ENCODE data around the gene ART5. TPM values are rescaled to one million over a fixed set of nuclear protein-coding genes. Genes with fewer than 3 reads are reported as not detected.
"Not testable (repeated sequence)": the region's sequence is repeated elsewhere in the genome, so short reads cannot be mapped to it uniquely, and the experiment has no call there.

The ART5 gene
- total RNA-seq, 6 donors from 2014 or later = 0.49 to 3.6 (median 1.3) TPM; not detected in 2

DNA sequence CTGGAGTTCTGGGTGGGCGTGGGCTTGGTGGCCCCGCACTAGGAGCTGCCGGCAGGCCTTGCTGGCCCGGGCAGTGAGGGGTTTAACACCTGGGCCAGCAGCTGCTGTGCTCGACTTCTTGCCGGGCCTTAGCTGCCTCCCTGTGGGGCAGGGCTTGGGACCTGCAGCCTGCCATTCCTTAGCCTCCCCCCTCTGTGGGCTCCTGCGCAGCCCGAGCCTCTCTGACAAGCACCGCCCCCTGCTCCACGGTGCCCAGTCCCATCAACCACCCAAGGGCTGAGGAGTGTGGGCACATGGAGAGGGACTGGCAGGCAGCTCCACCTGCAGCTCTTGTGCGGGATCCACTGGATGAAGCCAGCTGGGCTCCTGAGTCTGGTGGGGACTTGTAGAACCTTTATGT, 53.0 kb downstream of the ART5 start:
- not testable (repeated sequence) for H3K4me1 ChIP-seq; H3K9me3 ChIP-seq; ATAC-seq (ENCODE audit: low FRiP score in 2 of 2); H3K27me3 ChIP-seq; H3K4me3 ChIP-seq; H3K36me3 ChIP-seq; H3K27ac ChIP-seq
- DNase-seq = peak; percentile 45 to 67
- WGBS, 2 donors = 69 to 81% methylated on average over 9 to 10 of the region's 11 CpGs

Small RNA genes lying within 50 kb of the gene (small RNA-seq; reads per million reads assigned to genes)
- gene RF00019 = 0 reads per million in 4 donors

Other genes starting within 250 kb of the ART5 start
- gene ART1, start 3.1 kb upstream of the ART5 start, total RNA-seq = 1 to 10 TPM in 2 of 6 donors, under 1 TPM in 2, not detected in 2; 0.61 to 1.9 (median 1.2) TPM
- gene CHRNA10, start 29.4 kb upstream of the ART5 start, total RNA-seq = 1 to 10 TPM in 4 of 6 donors, under 1 TPM in 1, not detected in 1; 0.89 to 6.3 (median 2.3) TPM
- 100 to 1,000 TPM in 2 of 6 donors, 10 to 100 TPM in 4; 66.6 to 127 (median 86.1) TPM for gene NUP98, start 155.6 kb upstream of the ART5 start, total RNA-seq
- gene PGAP2, start 166.6 kb upstream of the ART5 start, total RNA-seq = 100 to 1,000 TPM in 1 of 6 donors, 10 to 100 TPM in 5; 19.5 to 106 (median 25.2) TPM
- gene RHOG, start 199.0 kb upstream of the ART5 start, total RNA-seq = 100 to 1,000 TPM in 2 of 6 donors, 10 to 100 TPM in 4; 67.0 to 137 (median 85.1) TPM
- gene STIM1, start 213.7 kb upstream of the ART5 start, total RNA-seq = 10 to 100 TPM; 39.7 to 81.8 (median 56.5) TPM

Measured in upper lobe of left lung (tissue), 6 donors.